ENCODE data around the gene ANAPC16.

The ANAPC16 gene

GRCh38 chr10:72253578-72253977 lies 37.8 kb downstream of the ANAPC16 start:
- Histone ChIP-seq H3K9ac (ENCODE audit: low read length) (no peak overlapping the region), H2AFZ (ENCODE audit: low read depth, low read length, severe bottlenecking) (no peak overlapping the region), H3K27ac (ENCODE audit: low read depth, low read length) (no peak overlapping the region), H3K9me3 (ENCODE audit: insufficient read depth, low read length) (no peaks in the 10 kb centered on the region), H3K79me2 (ENCODE audit: insufficient read depth, low read length) (no peaks in the 10 kb centered on the region), H3K27me3 (ENCODE audit: low read length) (no peaks in the 10 kb centered on the region), H3K36me3 (ENCODE audit: low read length) (no peaks in the 10 kb centered on the region), H3K4me2 (ENCODE audit: low read depth, low read length, poor library complexity, severe bottlenecking) (no peak overlapping the region), H3K4me3 (ENCODE audit: insufficient read depth, low read length, poor library complexity, severe bottlenecking) (no peak overlapping the region), H3K9me2 (replicated peaks; ENCODE audit: insufficient read depth, low read length) (no peaks in the 10 kb centered on the region), H3F3A (ENCODE audit: insufficient read depth) (peaks cover 13% of the 10 kb centered on the region), H4K20me1 (ENCODE audit: low read depth, low read length) (no peaks in the 10 kb centered on the region)
- TF ChIP-seq EZH2phosphoT487 (conservative IDR thresholded peaks at IDR 0.05; ENCODE audit: low read length) = no peak
- TF ChIP-seq, protein P1, sequence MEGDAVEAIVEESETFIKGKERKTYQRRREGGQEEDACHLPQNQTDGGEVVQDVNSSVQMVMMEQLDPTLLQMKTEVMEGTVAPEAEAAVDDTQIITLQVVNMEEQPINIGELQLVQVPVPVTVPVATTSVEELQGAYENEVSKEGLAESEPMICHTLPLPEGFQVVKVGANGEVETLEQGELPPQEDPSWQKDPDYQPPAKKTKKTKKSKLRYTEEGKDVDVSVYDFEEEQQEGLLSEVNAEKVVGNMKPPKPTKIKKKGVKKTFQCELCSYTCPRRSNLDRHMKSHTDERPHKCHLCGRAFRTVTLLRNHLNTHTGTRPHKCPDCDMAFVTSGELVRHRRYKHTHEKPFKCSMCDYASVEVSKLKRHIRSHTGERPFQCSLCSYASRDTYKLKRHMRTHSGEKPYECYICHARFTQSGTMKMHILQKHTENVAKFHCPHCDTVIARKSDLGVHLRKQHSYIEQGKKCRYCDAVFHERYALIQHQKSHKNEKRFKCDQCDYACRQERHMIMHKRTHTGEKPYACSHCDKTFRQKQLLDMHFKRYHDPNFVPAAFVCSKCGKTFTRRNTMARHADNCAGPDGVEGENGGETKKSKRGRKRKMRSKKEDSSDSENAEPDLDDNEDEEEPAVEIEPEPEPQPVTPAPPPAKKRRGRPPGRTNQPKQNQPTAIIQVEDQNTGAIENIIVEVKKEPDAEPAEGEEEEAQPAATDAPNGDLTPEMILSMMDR (IDR thresholded peaks at IDR 0.05; ENCODE audit: insufficient read depth, low read length, poor library complexity, severe bottlenecking) = no peak

GRCh38 chr10:72254813-72255568 lies 39.2 kb downstream of the ANAPC16 start:
- H3K27ac ChIP-seq (ENCODE audit: low read depth, low read length) = peak overlapping the region; percentile 41
- H2AFZ ChIP-seq (ENCODE audit: low read depth, low read length, severe bottlenecking) = peak overlapping the region; percentile 89
- 0 out of 2 replicates have a peak, but pooled peaks cover 5% of the 10 kb centered on the region for H3F3A ChIP-seq (ENCODE audit: insufficient read depth)

DNA sequence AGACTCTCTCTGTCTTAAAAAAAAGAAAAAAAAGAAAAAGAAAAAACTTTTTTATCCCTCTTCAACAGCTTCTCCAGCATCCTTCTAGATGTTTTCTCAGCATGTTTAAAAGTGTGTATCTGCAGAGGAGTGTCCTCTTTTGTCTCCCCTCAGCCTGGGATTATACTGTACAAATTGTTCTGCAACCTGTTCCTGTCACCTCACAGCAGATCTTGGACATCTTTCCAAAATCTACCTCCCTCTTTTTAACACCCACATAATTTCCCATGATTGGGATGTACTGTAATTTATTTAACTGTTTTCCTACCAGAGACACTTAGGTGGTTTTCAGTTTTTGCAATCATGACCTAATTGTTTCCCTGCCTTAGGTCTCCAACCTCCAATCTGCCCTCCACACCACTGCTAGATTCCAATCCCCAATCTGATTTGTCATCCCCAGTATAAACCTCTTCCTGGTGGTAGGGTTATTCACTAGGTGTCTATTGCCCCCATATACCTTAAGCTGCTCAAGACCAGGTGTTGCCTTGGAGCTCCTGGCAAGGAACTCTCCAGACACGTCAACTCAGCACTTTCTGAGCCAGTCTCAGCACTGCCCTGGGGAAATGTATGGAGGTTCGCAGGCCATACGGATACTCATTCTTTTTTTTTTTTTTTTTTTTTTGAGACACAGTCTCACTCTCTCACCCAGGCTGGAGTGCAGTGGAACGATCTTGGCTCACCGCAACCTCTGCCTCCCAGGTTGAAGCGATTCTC lies 40.3 kb downstream of the ANAPC16 start:
- no peaks in the 10 kb centered on the region for H3K9me3 ChIP-seq (ENCODE audit: insufficient read depth, low read length)
- H3K36me3 ChIP-seq (ENCODE audit: low read length) = no peaks in the 10 kb centered on the region
- no peak overlapping the region for H3K4me2 ChIP-seq (ENCODE audit: low read depth, low read length, poor library complexity, severe bottlenecking)
- no peaks in the 10 kb centered on the region for H3K79me2 ChIP-seq (ENCODE audit: insufficient read depth, low read length)
- TF ChIP-seq, protein P1 (IDR thresholded peaks at IDR 0.05; ENCODE audit: insufficient read depth, low read length, poor library complexity, severe bottlenecking) = no peak
- no peak for TF ChIP-seq EZH2phosphoT487 (conservative IDR thresholded peaks at IDR 0.05; ENCODE audit: low read length)
- H3K9ac ChIP-seq (ENCODE audit: low read length) = no peak overlapping the region
- H3K9me2 ChIP-seq (replicated peaks; ENCODE audit: insufficient read depth, low read length) = no peaks in the 10 kb centered on the region
- H4K20me1 ChIP-seq (ENCODE audit: low read depth, low read length) = no peaks in the 10 kb centered on the region
- H2AFZ ChIP-seq (ENCODE audit: low read depth, low read length, severe bottlenecking) = no peak overlapping the region
- no peaks in the 10 kb centered on the region for H3K27me3 ChIP-seq (ENCODE audit: low read length)
- H3K27ac ChIP-seq (ENCODE audit: low read depth, low read length) = no peak overlapping the region
- H3F3A ChIP-seq (ENCODE audit: insufficient read depth) = peaks cover 9% of the 10 kb centered on the region; the same call in 1 of the 2 replicates
- H3K4me3 ChIP-seq (ENCODE audit: insufficient read depth, low read length, poor library complexity, severe bottlenecking) = no peak overlapping the region

More at GRCh38 chr10:72254813-72255568, 39.2 kb downstream of the ANAPC16 start:
- H3K79me2 ChIP-seq (ENCODE audit: insufficient read depth, low read length) = no peaks in the 10 kb centered on the region
- no peaks in the 10 kb centered on the region for H3K9me3 ChIP-seq (ENCODE audit: insufficient read depth, low read length)
- H3K4me3 ChIP-seq (ENCODE audit: insufficient read depth, low read length, poor library complexity, severe bottlenecking) = no peak overlapping the region
- H3K4me2 ChIP-seq (ENCODE audit: low read depth, low read length, poor library complexity, severe bottlenecking) = peak overlapping the region; percentile 38
- no peaks in the 10 kb centered on the region for H4K20me1 ChIP-seq (ENCODE audit: low read depth, low read length)
- peak overlapping the region; percentile 41; the same call in 1 of the 2 replicates for H3K9ac ChIP-seq (ENCODE audit: low read length)
- no peaks in the 10 kb centered on the region for H3K27me3 ChIP-seq (ENCODE audit: low read length)
- no peak for TF ChIP-seq EZH2phosphoT487 (conservative IDR thresholded peaks at IDR 0.05; ENCODE audit: low read length)
- TF ChIP-seq, protein P1 (IDR thresholded peaks at IDR 0.05; ENCODE audit: insufficient read depth, low read length, poor library complexity, severe bottlenecking) = no peak
- H3K9me2 ChIP-seq (replicated peaks; ENCODE audit: insufficient read depth, low read length) = no peaks in the 10 kb centered on the region
- no peaks in the 10 kb centered on the region for H3K36me3 ChIP-seq (ENCODE audit: low read length)

Data from SU-DHL-6 (cell line).